GM21619 (cell line): ENCODE measurements around the gene IGF2R.
"Not testable (repeated sequence)": the region's sequence is repeated elsewhere in the genome, so short reads cannot be mapped to it uniquely, and the experiment has no call there.

Source experiments
- ATAC-seq: cut with Tn5 transposase; IDR thresholded peaks from one replicate; pipeline ENCODE4 v1.9.1; 2021; ENCODE audit not compliant: unreplicated experiment

Gene IGF2R

DNA sequence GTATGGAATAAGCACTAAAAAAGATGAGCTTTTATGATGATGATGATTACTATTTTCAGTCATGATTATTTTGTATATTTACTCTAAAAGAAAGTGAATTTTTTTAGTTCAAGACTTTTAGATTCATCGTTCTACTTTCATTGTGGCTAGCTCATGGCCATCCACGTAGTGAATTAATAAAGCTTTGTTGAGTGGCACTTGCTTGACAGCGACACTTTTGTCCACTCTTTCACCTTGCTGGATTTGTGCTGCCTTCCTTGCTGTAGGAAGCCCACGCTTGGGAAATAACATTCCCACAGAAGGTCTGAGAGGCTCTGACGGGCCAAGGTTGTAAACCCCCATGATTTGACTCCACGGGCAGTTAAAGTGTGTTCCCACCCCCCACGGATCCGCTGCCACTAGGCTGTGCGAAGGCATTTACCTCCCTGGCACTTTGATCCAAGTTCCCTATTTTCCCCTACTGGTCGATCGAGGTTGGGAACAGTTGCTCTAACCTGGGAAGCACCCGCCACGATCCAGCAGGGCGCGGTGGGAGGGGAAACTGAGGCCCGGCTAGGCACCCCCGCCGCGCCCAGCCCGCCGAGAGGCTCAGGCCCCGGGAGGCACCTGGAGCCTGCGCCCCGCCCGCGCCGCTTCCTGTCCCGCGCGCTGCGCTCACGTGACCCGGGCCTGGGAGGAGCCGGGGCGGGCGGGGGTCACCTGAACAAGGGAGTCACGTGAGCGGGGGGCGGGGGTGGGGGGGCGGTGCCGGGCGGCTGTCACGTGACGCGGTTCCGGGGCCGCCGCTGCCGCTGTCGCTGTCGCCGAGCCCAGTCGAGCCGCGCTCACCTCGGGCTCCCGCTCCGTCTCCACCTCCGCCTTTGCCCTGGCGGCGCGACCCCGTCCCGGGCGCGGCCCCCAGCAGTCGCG, at the start of gene IGF2R:
Gene IGF2R, plus strand, starts transcription at position 788 of the 909 bp plus-strand sequence. CDS start 165 bp downstream, outside the sequence.
- ATAC-seq, result peak; percentile 79

GRCh38 chr6:159919800-159920199, 49.1 kb upstream of the IGF2R start:
- no peak for ATAC-seq

DNA sequence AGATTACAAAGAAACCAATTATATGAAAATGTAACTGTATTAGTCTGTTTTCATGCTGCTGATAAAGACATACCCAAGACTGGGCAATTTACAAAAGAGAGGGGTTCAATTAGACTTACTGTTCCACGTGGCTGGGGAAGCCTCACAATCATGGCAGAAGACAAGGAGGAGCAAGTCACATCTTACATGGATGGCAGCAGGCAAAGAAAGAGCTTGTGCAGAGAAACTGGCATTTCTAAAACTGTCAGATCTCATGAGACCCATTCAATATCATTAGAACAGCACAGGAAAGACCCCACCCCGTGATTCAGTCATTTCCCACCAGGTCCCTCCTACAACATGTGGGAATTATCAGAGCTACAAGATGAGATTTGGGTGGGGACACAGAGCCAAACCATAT, 44.7 kb upstream of the IGF2R start:
- not testable (repeated sequence) for ATAC-seq

GRCh38 chr6:159926542-159927203, 42.2 kb upstream of the IGF2R start:
- ATAC-seq, result no peak

- peak; percentile 42 for ATAC-seq
Measured at GRCh38 chr6:159929819-159930218, 39.1 kb upstream of the IGF2R start.

DNA sequence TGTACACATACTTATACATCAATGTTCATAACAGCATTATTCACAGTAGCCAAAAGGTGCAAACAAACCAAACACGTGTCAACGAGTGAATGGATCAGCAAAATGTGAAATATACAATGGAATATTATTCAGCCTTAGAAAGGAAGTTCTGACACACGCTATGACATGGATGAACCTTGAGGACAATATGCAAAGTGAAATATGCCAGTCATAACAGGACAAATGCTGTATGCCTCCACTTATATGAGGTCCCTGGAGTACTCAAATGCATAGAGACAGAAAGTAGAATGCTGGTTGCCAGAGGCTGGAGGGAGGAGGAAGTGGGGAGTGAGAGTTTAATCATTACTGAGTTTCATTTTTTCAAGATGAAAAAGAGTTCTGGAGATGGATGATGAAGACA, 37.8 kb upstream of the IGF2R start:
- ATAC-seq, result peak; percentile 93

- ATAC-seq, result no peak
Measured at GRCh38 chr6:159931846-159932245, 37.0 kb upstream of the IGF2R start.

DNA sequence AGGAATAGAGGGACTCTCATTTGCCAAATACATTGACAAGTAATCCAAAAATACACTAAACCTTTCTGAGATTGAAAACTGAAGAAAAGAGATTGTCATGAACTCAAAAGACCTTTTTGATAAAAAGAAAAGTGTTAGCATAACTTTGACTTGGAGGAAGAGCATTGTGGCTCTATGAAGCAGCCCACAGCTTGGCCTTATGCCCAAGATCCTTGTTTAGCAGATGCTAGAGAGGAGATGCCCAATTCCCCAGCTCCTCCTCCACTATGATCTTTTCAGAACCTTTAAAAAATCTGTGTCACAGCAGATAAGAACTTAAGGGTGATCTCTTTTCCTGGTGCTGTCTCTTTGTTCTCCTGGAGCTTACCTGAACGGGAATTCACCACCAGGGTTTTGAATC, 35.8 kb upstream of the IGF2R start:
- ATAC-seq, result no peak

DNA sequence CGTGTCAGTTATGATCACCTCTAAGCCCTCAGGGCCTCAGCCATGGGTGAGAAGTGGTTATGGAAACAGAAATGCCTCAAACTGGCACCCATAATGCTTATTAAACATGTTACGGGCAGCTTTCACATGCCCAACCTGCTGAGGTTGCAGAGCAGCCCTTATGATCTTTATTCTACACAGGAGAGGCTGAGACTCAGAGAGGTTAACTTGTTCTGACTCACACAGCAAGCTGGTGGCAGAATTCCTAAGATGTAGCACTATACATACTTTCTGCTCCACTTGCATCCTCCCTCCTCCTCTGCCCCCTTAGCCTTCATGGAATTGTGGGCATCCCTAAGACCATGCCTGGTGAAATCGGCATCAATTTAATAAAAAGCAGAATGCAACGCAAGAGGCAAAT, 34.7 kb upstream of the IGF2R start:
- no peak for ATAC-seq

- no peak for ATAC-seq
Measured at GRCh38 chr6:159935065-159935464, 33.8 kb upstream of the IGF2R start.

- no peak for ATAC-seq
Measured at GRCh38 chr6:159935633-159936032, 33.2 kb upstream of the IGF2R start.

DNA sequence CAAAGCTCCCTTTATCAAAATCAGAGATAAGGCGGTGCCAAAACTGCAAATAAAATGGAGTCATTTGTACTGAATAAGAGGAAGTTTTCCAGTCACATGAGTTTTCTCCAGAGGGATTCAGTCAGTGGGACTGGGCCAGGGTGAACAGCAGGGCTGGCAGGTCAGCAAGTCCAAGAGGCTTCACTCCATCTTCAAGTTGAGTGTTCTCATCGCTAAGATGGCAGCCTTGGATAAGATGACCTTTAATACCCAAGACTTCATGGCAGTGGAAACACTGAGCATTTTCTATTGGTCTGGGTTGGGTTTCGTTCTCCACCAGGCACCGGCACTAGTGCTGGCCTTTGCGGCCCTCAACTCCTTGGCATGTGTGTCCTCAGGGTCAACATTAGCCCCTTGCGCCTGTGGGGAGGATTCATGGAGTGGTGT, 29.3 kb upstream of the IGF2R start:
- ATAC-seq, result no peak

DNA sequence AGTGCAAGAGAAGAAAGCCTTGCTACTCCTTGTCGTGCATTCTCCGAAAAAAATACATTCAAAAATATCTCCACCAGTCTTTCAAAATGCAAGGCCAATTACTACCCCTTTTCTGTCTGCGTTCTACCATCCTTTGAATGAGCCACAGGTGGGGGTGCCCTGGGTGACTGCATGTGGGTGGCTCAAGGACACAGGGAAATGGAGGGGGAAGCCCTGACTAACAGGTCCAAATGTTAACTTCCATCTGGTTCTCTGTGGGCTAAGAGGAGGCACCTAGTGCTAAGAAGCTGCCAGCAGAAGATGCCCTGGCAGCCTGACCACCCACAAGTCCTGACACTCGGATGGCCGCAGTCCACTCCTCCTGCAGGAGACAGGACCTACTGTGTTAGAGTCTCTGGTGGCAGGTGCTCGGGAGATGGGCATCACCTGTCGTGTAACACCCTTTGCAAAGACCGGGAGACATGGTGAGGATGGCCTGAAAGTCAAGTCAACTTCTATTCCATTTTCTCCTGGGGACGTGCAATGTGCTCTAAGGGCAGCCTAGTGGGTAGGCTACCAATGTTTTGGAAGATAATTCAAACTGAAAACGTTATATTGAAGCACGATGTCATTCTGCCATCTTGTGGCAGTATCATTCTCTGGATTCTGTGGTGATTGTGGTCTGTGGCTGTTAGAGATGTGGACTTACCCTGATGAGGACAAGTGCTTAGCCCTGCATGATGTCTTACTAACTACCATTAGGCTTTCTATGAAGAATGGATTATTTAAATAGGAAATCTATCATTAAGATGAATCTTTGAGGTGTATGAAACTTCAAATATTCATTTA, 27.4 kb upstream of the IGF2R start:
- ATAC-seq, result peak; percentile 93

DNA sequence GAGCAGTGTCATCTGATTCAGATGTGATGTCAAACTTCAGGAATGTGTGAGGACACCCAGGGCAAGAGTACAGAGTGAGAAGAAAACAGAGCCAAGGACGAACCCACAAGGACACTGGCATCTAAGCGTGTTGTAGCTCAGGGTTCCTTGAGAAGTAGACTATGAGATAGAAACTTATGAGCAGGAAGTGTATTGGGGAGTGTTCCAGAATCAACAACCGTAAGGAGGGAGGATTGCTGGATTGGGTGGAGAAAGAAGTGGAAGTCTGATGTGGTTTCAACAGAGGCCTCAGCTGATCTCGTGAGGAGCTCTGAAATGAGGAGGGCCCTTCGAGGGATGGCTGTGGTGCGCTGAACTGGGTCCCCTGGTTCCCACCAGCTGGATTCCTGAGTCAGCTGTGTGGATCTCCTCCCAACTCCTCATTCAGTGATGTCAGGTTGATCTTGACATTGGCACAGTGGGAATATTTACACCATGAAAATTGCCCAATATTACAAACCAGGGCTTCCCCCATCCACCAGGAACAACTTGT, 25.7 kb upstream of the IGF2R start:
- no peak for ATAC-seq

GRCh38 chr6:159943968-159944598, 24.8 kb upstream of the IGF2R start:
- ATAC-seq, result no peak

GRCh38 chr6:159945801-159946392, 23.0 kb upstream of the IGF2R start:
- ATAC-seq, result no peak

- ATAC-seq, result no peak
Measured at GRCh38 chr6:159946912-159947311, 22.0 kb upstream of the IGF2R start.

DNA sequence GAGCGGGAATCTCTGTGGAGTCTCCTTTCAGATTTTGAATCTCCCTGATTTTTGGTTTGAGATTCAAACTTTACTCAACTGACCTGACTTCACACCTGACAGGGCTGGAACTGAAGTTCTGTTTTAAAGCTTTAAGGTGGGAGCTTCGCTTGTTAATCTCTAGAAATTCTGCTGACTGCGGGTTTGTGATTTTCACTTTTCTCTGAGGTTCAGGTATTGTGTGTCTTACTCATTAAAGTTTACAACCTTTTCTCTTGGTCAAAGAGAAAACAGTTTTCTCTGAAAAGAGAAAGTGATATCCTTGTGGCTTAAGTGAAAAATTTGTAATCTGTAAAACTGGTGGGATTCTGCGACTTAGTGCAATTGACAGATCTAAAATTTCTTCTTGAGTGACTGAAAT, 20.7 kb upstream of the IGF2R start:
- ATAC-seq, result no peak

DNA sequence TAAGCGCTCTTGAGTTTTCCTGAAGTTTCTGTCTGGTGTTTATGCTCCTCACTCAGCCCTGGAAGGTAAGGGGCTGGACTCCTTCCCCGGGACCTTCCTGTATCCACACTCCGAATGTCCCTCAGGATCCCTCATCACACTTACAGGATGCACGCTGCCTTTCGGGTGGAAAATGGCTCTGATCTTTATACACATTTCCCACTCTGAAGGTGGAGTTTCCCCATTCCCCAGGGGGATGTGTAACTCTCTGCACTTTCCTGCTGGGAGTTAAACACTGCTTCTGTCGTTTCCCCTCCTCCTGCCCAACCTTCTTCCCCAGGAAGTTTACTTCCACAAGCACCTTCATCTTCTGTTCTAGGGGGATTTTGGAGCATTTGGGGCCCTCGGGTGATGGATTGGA, 17.1 kb upstream of the IGF2R start:
- no peak for ATAC-seq

DNA sequence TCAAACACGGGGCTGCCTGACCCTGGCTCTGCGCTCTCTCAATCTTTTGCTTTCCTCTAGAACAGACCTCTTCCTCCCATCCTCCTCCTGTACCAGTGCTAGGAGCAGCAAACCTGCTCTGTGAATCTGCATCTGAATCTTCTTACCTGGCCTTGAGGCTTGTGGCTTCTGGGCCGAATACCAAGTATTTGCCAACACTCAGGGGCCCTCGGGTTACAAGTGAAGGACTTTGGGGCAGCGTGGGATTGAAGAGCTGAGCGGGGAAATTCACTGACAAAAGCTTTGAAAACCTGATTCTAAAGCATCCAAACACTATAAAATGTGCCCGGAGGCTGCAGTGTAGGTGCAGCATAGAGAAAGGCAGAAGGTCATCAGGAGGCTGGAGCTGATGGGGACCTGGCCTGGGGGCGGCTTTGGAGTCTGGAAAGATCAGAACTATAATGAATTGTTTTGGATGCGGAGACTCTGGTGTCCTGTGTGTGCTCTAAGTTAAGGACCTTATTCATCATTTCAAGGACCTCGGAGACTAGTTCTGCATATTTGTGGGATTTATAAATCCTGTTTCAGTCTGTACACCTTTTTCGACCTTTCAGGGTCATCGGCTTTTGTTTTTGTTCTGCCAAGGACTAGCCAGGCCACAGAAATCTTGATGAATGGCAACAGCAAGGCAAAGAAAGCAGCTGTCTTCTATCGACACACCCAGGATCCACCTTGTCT, 16.4 kb upstream of the IGF2R start:
- no peak for ATAC-seq
